GM12874 (cell line): ENCODE results near the gene PILRA.

ENCODE experiments used
- TF ChIP-seq, protein P1 (sequence below): IDR thresholded peaks from 2 replicates; pipeline ENCODE4 v1.5.1; 2011; ENCODE audit warnings: low read depth, mild to moderate bottlenecking, control low read depth, low read length, moderate library complexity; ENCODE audit not compliant: insufficient read depth

PILRA gene

DNA sequence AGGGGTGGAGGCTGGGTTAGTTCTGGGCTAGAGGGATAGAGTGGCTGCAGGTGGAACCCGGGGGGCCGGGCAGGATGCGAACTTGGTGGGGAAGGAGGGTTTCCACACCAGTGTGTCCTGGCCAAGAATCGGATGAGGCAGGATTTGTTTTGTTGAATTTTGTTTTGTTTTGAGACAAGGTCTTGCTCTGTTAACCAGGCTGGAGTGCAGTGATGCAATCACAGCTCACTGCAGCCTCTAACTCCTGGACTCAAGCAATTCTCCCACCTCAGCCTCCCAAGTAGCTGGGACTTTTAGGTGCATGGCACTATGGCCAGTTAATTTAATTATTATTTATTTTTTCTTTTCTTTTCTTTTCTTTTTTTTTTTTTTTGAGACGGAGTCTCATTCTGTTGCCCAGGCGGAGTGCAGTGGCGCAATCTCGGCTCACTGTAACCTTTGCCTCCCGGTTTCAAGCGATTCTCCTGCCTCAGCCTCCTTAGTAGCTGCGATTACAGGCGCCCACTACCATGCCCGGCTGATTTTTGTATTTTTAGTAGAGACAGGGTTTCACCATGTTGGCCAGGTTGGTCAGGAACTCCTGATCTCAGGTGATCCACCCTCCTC is 76.0 kb downstream of the PILRA start:
- TF ChIP-seq, protein P1, sequence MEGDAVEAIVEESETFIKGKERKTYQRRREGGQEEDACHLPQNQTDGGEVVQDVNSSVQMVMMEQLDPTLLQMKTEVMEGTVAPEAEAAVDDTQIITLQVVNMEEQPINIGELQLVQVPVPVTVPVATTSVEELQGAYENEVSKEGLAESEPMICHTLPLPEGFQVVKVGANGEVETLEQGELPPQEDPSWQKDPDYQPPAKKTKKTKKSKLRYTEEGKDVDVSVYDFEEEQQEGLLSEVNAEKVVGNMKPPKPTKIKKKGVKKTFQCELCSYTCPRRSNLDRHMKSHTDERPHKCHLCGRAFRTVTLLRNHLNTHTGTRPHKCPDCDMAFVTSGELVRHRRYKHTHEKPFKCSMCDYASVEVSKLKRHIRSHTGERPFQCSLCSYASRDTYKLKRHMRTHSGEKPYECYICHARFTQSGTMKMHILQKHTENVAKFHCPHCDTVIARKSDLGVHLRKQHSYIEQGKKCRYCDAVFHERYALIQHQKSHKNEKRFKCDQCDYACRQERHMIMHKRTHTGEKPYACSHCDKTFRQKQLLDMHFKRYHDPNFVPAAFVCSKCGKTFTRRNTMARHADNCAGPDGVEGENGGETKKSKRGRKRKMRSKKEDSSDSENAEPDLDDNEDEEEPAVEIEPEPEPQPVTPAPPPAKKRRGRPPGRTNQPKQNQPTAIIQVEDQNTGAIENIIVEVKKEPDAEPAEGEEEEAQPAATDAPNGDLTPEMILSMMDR, result no peak
